Central memory CD8-positive, alpha-beta T cell (primary cell): ENCODE data around the gene PPARG.
A peak's percentile ranks its signal among the peaks of the same experiment; 100 is the strongest.
"Not testable (repeated sequence)": the region's sequence is repeated elsewhere in the genome, so short reads cannot be mapped to it uniquely, and the experiment has no call there.

ENCODE experiments used
- ATAC-seq: fragments of 150-1000 bp; cut with Tn5 transposase; replicated peaks from 2 replicates; pipeline ENCODE4 v1.10.0; 2022; ENCODE audit warnings: mild to moderate bottlenecking, moderate FRiP score, moderate number of reproducible peaks; ENCODE audit not compliant: poor library complexity, severe bottlenecking; ENCODE audit errors: extremely low read depth
- DNase-seq, 2 donors: peaks; one replicate each; pipeline ENCODE4 v3.0.0; 2021; ENCODE audit warnings: low spot score in 2 of 2
- H3K27ac Mint-ChIP-seq: one replicate; pipeline ENCODE4 v1.8.0; 2022; ENCODE audit warnings: low read depth, mild to moderate bottlenecking, moderate library complexity, mixed read lengths
- H3K27me3 Mint-ChIP-seq: one replicate; pipeline ENCODE4 v1.8.0; 2022; ENCODE audit warnings: mixed read lengths
- H3K36me3 Mint-ChIP-seq: one replicate; pipeline ENCODE4 v1.8.0; 2022; ENCODE audit warnings: mild to moderate bottlenecking, moderate library complexity, mixed read lengths; ENCODE audit not compliant: insufficient read depth
- H3K4me1 Mint-ChIP-seq: one replicate; pipeline ENCODE4 v1.8.0; 2022; ENCODE audit warnings: mixed read lengths
- H3K4me3 Mint-ChIP-seq: one replicate; pipeline ENCODE4 v1.8.0; 2022; ENCODE audit warnings: mild to moderate bottlenecking, moderate library complexity, mixed read lengths
- H3K9me3 Mint-ChIP-seq: one replicate; pipeline ENCODE4 v1.8.0; 2022; ENCODE audit warnings: mixed read lengths

Gene PPARG

GRCh38 chr3:12285779-12286178, 3.1 kb upstream of the PPARG start:
- peaks cover 59% of the 10 kb centered on the region for H3K27me3 Mint-ChIP-seq
- ATAC-seq, H3K27ac Mint-ChIP-seq, H3K36me3 Mint-ChIP-seq, DNase-seq, H3K4me3 Mint-ChIP-seq, H3K9me3 Mint-ChIP-seq, H3K4me1 Mint-ChIP-seq: not testable (repeated sequence)

GRCh38 chr3:12286504-12286903, 2.4 kb upstream of the PPARG start:
- ATAC-seq, result no peak
- Mint-ChIP-seq H3K36me3 (no peaks in the 10 kb centered on the region), H3K9me3 (no peaks in the 10 kb centered on the region), H3K4me3 (peak overlapping the region; percentile 36), H3K27me3 (peaks cover 57% of the 10 kb centered on the region), H3K4me1 (no peaks in the 10 kb centered on the region), H3K27ac (no peak overlapping the region)
- DNase-seq, result no peak

- ATAC-seq, result no peak
- H3K27me3 Mint-ChIP-seq, result peaks cover 61% of the 10 kb centered on the region
- H3K4me3 Mint-ChIP-seq, result peak overlapping the region; percentile 36
- H3K4me1 Mint-ChIP-seq, result no peaks in the 10 kb centered on the region
- H3K27ac Mint-ChIP-seq, result no peak overlapping the region
- no peaks in the 10 kb centered on the region for H3K9me3 Mint-ChIP-seq
- H3K36me3 Mint-ChIP-seq, result no peaks in the 10 kb centered on the region
- DNase-seq, result no peak
Observed at GRCh38 chr3:12286927-12287726, 1.7 kb upstream of the PPARG start.

GRCh38 chr3:12287727-12288181, 1.1 kb upstream of the PPARG start:
- DNase-seq, result no peak
- H3K4me1 Mint-ChIP-seq, result no peaks in the 10 kb centered on the region

GRCh38 chr3:12289524-12289923, 654 bp downstream of the PPARG start:
- Mint-ChIP-seq H3K4me3 (no peak overlapping the region), H3K36me3 (no peaks in the 10 kb centered on the region), H3K27ac (no peak overlapping the region), H3K27me3 (peaks cover 61% of the 10 kb centered on the region), H3K4me1 (no peaks in the 10 kb centered on the region), H3K9me3 (no peaks in the 10 kb centered on the region)
- DNase-seq (no peak), ATAC-seq (no peak)

More at GRCh38 chr3:12287727-12288181, 1.1 kb upstream of the PPARG start:
- Mint-ChIP-seq H3K36me3 (no peaks in the 10 kb centered on the region), H3K9me3 (no peaks in the 10 kb centered on the region), H3K27ac (no peak overlapping the region), H3K27me3 (peaks cover 58% of the 10 kb centered on the region), H3K4me3 (peak overlapping the region; percentile 36)
- no peak for ATAC-seq

GRCh38 chr3:12292770-12293169, 3.9 kb downstream of the PPARG start:
- Mint-ChIP-seq H3K27ac (no peak overlapping the region), H3K4me3 (no peak overlapping the region), H3K36me3 (no peaks in the 10 kb centered on the region), H3K4me1 (no peaks in the 10 kb centered on the region), H3K9me3 (no peaks in the 10 kb centered on the region), H3K27me3 (peaks cover 32% of the 10 kb centered on the region)
- DNase-seq (no peak), ATAC-seq (no peak)

- H3K27ac Mint-ChIP-seq, result no peak overlapping the region
- no peak for ATAC-seq
- H3K36me3 Mint-ChIP-seq, result no peaks in the 10 kb centered on the region
- no peaks in the 10 kb centered on the region for H3K9me3 Mint-ChIP-seq
- H3K4me3 Mint-ChIP-seq, result no peak overlapping the region
- H3K27me3 Mint-ChIP-seq, result peaks cover 22% of the 10 kb centered on the region
- no peak for DNase-seq
- no peaks in the 10 kb centered on the region for H3K4me1 Mint-ChIP-seq
Observed at GRCh38 chr3:12294885-12295580, 6.2 kb downstream of the PPARG start.

- no peak for ATAC-seq
Observed at GRCh38 chr3:12296511-12296910, 7.6 kb downstream of the PPARG start.

GRCh38 chr3:12299026-12299425, 10.2 kb downstream of the PPARG start:
- no peak overlapping the region for H3K27ac Mint-ChIP-seq

More at GRCh38 chr3:12296511-12296910, 7.6 kb downstream of the PPARG start:
- no peak overlapping the region for H3K4me3 Mint-ChIP-seq
- DNase-seq, result no peak
- no peaks in the 10 kb centered on the region for H3K9me3 Mint-ChIP-seq
- peaks cover 22% of the 10 kb centered on the region for H3K27me3 Mint-ChIP-seq
- no peak overlapping the region for H3K27ac Mint-ChIP-seq
- no peaks in the 10 kb centered on the region for H3K36me3 Mint-ChIP-seq
- H3K4me1 Mint-ChIP-seq, result no peaks in the 10 kb centered on the region

GRCh38 chr3:12300137-12300536, 11.3 kb downstream of the PPARG start:
- DNase-seq, result no peak
- no peak for ATAC-seq
- Mint-ChIP-seq H3K4me1 (no peaks in the 10 kb centered on the region), H3K9me3 (no peaks in the 10 kb centered on the region), H3K27ac (no peak overlapping the region), H3K36me3 (no peaks in the 10 kb centered on the region), H3K27me3 (peaks cover 7% of the 10 kb centered on the region), H3K4me3 (no peak overlapping the region)

More at GRCh38 chr3:12299026-12299425, 10.2 kb downstream of the PPARG start:
- Mint-ChIP-seq H3K4me3 (no peak overlapping the region), H3K9me3 (no peaks in the 10 kb centered on the region), H3K27me3 (peaks cover 4% of the 10 kb centered on the region), H3K4me1 (no peaks in the 10 kb centered on the region), H3K36me3 (no peaks in the 10 kb centered on the region)
- ATAC-seq (no peak), DNase-seq (no peak)

- H3K4me3 Mint-ChIP-seq, result no peak overlapping the region
- H3K4me1 Mint-ChIP-seq, result no peaks in the 10 kb centered on the region
- ATAC-seq, result no peak
- no peak overlapping the region for H3K27ac Mint-ChIP-seq
- H3K9me3 Mint-ChIP-seq, result no peaks in the 10 kb centered on the region
- DNase-seq, result no peak
- H3K36me3 Mint-ChIP-seq, result no peaks in the 10 kb centered on the region
- H3K27me3 Mint-ChIP-seq, result peaks cover 11% of the 10 kb centered on the region
Observed at GRCh38 chr3:12301031-12301430, 12.2 kb downstream of the PPARG start.

GRCh38 chr3:12301513-12301912, 12.6 kb downstream of the PPARG start:
- DNase-seq (no peak), ATAC-seq (no peak)
- H3K9me3 Mint-ChIP-seq, result no peaks in the 10 kb centered on the region
- H3K27ac Mint-ChIP-seq, result no peak overlapping the region
- H3K27me3 Mint-ChIP-seq, result peaks cover 11% of the 10 kb centered on the region
- H3K36me3 Mint-ChIP-seq, result no peaks in the 10 kb centered on the region
- no peaks in the 10 kb centered on the region for H3K4me1 Mint-ChIP-seq
- no peak overlapping the region for H3K4me3 Mint-ChIP-seq

- ATAC-seq, result no peak
- H3K4me3 Mint-ChIP-seq, result no peak overlapping the region
Observed at GRCh38 chr3:12302564-12302963, 13.7 kb downstream of the PPARG start.

More at GRCh38 chr3:12302564-12302963, 13.7 kb downstream of the PPARG start:
- DNase-seq, result no peak
- Mint-ChIP-seq H3K9me3 (no peaks in the 10 kb centered on the region), H3K4me1 (no peaks in the 10 kb centered on the region), H3K27ac (no peak overlapping the region), H3K36me3 (no peaks in the 10 kb centered on the region), H3K27me3 (peaks cover 17% of the 10 kb centered on the region)
